ENCODE measurements around the gene STRIP2.
"Not testable (repeated sequence)": the region's sequence is repeated elsewhere in the genome, so short reads cannot be mapped to it uniquely, and the experiment has no call there.

Gene STRIP2

GRCh38 chr7:129469930-129470329 is 35.7 kb downstream of the STRIP2 start:
- Histone ChIP-seq H3K9me3 (ENCODE audit: control insufficient read depth, insufficient read depth, low read length) (no peaks in the 10 kb centered on the region), H3K36me3 (ENCODE audit: control insufficient read depth, low read length) (no peaks in the 10 kb centered on the region; the same call in 1 of the 2 replicates), H4K20me1 (ENCODE audit: control insufficient read depth, insufficient read depth, low read depth, low read length) (no peaks in the 10 kb centered on the region), H3K27me3 (ENCODE audit: control insufficient read depth, low read length) (no peaks in the 10 kb centered on the region), H3K79me2 (ENCODE audit: control insufficient read depth, low read length) (no peaks in the 10 kb centered on the region), H3K4me2 (ENCODE audit: low read length) (no peak overlapping the region), H3K9me2 (replicated peaks; ENCODE audit: control insufficient read depth, low read length) (no peaks in the 10 kb centered on the region), H3K4me1 (ENCODE audit: control insufficient read depth, low read length) (no peaks in the 10 kb centered on the region), H3F3A (ENCODE audit: control insufficient read depth, insufficient read depth) (no peaks in the 10 kb centered on the region), H3K27ac (ENCODE audit: low read depth, low read length) (no peak overlapping the region), H3K4me3 (ENCODE audit: low read length) (no peak overlapping the region)
- TF ChIP-seq CTCF (IDR thresholded peaks at IDR 0.05; ENCODE audit: low read depth, low read length, poor library complexity, severe bottlenecking) (no peak), EZH2phosphoT487 (IDR thresholded peaks at IDR 0.05; ENCODE audit: borderline replicate concordance, low read length) (no peak)

- Histone ChIP-seq H3K9me2 (replicated peaks; ENCODE audit: control insufficient read depth, low read length) (no peaks in the 10 kb centered on the region), H3K27me3 (ENCODE audit: control insufficient read depth, low read length) (no peaks in the 10 kb centered on the region), H3K36me3 (ENCODE audit: control insufficient read depth, low read length) (no peaks in the 10 kb centered on the region; the same call in 1 of the 2 replicates), H3K4me1 (ENCODE audit: control insufficient read depth, low read length) (no peaks in the 10 kb centered on the region), H3K79me2 (ENCODE audit: control insufficient read depth, low read length) (no peaks in the 10 kb centered on the region), H3K4me2 (ENCODE audit: low read length) (no peak overlapping the region), H4K20me1 (ENCODE audit: control insufficient read depth, insufficient read depth, low read depth, low read length) (no peaks in the 10 kb centered on the region), H3K4me3 (ENCODE audit: low read length) (no peak overlapping the region), H3K9me3 (ENCODE audit: control insufficient read depth, insufficient read depth, low read length) (no peaks in the 10 kb centered on the region), H3K27ac (ENCODE audit: low read depth, low read length) (no peak overlapping the region), H3F3A (ENCODE audit: control insufficient read depth, insufficient read depth) (no peaks in the 10 kb centered on the region)
- no peak for TF ChIP-seq CTCF (IDR thresholded peaks at IDR 0.05; ENCODE audit: low read depth, low read length, poor library complexity, severe bottlenecking)
- TF ChIP-seq EZH2phosphoT487 (IDR thresholded peaks at IDR 0.05; ENCODE audit: borderline replicate concordance, low read length): no peak
These were observed 36.2 kb downstream of the STRIP2 start for GRCh38 chr7:129470411-129470810.

GRCh38 chr7:129471402-129471827 is 37.2 kb downstream of the STRIP2 start:
- no peaks in the 10 kb centered on the region for H3K9me3 ChIP-seq (ENCODE audit: control insufficient read depth, insufficient read depth, low read length)
- TF ChIP-seq CTCF (IDR thresholded peaks at IDR 0.05; ENCODE audit: low read depth, low read length, poor library complexity, severe bottlenecking): no peak
- no peak for TF ChIP-seq EZH2phosphoT487 (IDR thresholded peaks at IDR 0.05; ENCODE audit: borderline replicate concordance, low read length)
- no peak overlapping the region for H3K4me2 ChIP-seq (ENCODE audit: low read length)
- H3K79me2 ChIP-seq (ENCODE audit: control insufficient read depth, low read length): no peaks in the 10 kb centered on the region
- H3K36me3 ChIP-seq (ENCODE audit: control insufficient read depth, low read length): no peaks in the 10 kb centered on the region; the same call in 1 of the 2 replicates
- H3K4me1 ChIP-seq (ENCODE audit: control insufficient read depth, low read length): no peaks in the 10 kb centered on the region
- no peak overlapping the region for H3K4me3 ChIP-seq (ENCODE audit: low read length)
- no peaks in the 10 kb centered on the region for H3F3A ChIP-seq (ENCODE audit: control insufficient read depth, insufficient read depth)
- H3K9me2 ChIP-seq (replicated peaks; ENCODE audit: control insufficient read depth, low read length): no peaks in the 10 kb centered on the region
- no peaks in the 10 kb centered on the region for H4K20me1 ChIP-seq (ENCODE audit: control insufficient read depth, insufficient read depth, low read depth, low read length)
- no peak overlapping the region for H3K27ac ChIP-seq (ENCODE audit: low read depth, low read length)
- no peaks in the 10 kb centered on the region for H3K27me3 ChIP-seq (ENCODE audit: control insufficient read depth, low read length)

GRCh38 chr7:129475931-129476330 is 41.7 kb downstream of the STRIP2 start:
- not testable (repeated sequence) for H3K4me2 ChIP-seq (ENCODE audit: low read length); H3K27me3 ChIP-seq (ENCODE audit: control insufficient read depth, low read length); H3K4me1 ChIP-seq (ENCODE audit: control insufficient read depth, low read length); H3K9me3 ChIP-seq (ENCODE audit: control insufficient read depth, insufficient read depth, low read length); H3F3A ChIP-seq (ENCODE audit: control insufficient read depth, insufficient read depth); H3K4me3 ChIP-seq (ENCODE audit: low read length); H3K79me2 ChIP-seq (ENCODE audit: control insufficient read depth, low read length); H3K9me2 ChIP-seq (replicated peaks; ENCODE audit: control insufficient read depth, low read length); H3K27ac ChIP-seq (ENCODE audit: low read depth, low read length); H3K36me3 ChIP-seq (ENCODE audit: control insufficient read depth, low read length); H4K20me1 ChIP-seq (ENCODE audit: control insufficient read depth, insufficient read depth, low read depth, low read length)

- H3K27me3 ChIP-seq (ENCODE audit: control insufficient read depth, low read length); H3K9me3 ChIP-seq (ENCODE audit: control insufficient read depth, insufficient read depth, low read length); H3F3A ChIP-seq (ENCODE audit: control insufficient read depth, insufficient read depth); H3K4me3 ChIP-seq (ENCODE audit: low read length); H3K27ac ChIP-seq (ENCODE audit: low read depth, low read length); H3K9me2 ChIP-seq (replicated peaks; ENCODE audit: control insufficient read depth, low read length); H3K4me1 ChIP-seq (ENCODE audit: control insufficient read depth, low read length); H3K79me2 ChIP-seq (ENCODE audit: control insufficient read depth, low read length); H3K36me3 ChIP-seq (ENCODE audit: control insufficient read depth, low read length); H3K4me2 ChIP-seq (ENCODE audit: low read length); H4K20me1 ChIP-seq (ENCODE audit: control insufficient read depth, insufficient read depth, low read depth, low read length): not testable (repeated sequence)
These were observed 42.2 kb downstream of the STRIP2 start for GRCh38 chr7:129476398-129476797.
